AG04450 (cell line): Measurements from ENCODE around the gene BRD4. TPM values are rescaled to one million over a fixed set of nuclear protein-coding genes. Genes with fewer than 3 reads are reported as not detected.
A peak's percentile ranks its signal among the peaks of the same experiment; 100 is the strongest.

Experiments used
- CTCF ChIA-PET: fragments of 300-600, 350-600 bp; formaldehyde crosslinking; extraction: SDS; loops from one replicate; lab custom pipeline; 2022; ENCODE audit warnings: antibody characterized with exemption, inconsistent platforms; lab: Charles Lee
- POLR2A ChIA-PET: fragments of 350-600 bp; formaldehyde crosslinking; extraction: SDS; loops from one replicate; lab custom pipeline; 2021; ENCODE audit warnings: antibody characterized with exemption, inconsistent platforms; lab: Yijun Ruan, JAX
- DNase-seq: peaks from one replicate; pipeline ENCODE4 v3.0.0-alpha.2; 2011; ENCODE audit warnings: low read depth, low spot score
- H3K27ac ChIP-seq: one replicate; pipeline ENCODE4 v1.5.1; 2012; ENCODE audit warnings: low read depth, low read length, control low read depth
- H3K27me3 ChIP-seq: one replicate; pipeline ENCODE4 v1.6.0; 2012; ENCODE audit warnings: low read length; ENCODE audit not compliant: control insufficient read depth, insufficient read depth
- H3K4me3 ChIP-seq: 2 replicates; pipeline ENCODE4 v1.5.1; 2011; ENCODE audit warnings: mild to moderate bottlenecking, low read depth, low read length, control low read depth
- H3K9me3 ChIP-seq: 2 replicates; pipeline ENCODE4 v1.5.1; 2012; ENCODE audit warnings: low read length; ENCODE audit not compliant: control insufficient read depth, insufficient read depth
- polyA plus RNA-seq: library from polyadenylated mRNA; depleted of rRNA; stranded (reverse); fragments of >200 nt; gene quantifications from 2 replicates; pipeline ENCODE4 v1.2.3, GENCODE V29; 2011
- TF ChIP-seq, protein P1 (sequence below): IDR thresholded peaks from 2 replicates; pipeline ENCODE4 v1.5.1; 2011; ENCODE audit warnings: low read depth, low read length, control low read depth, inconsistent platforms

The BRD4 gene
- polyA plus RNA-seq, 1 experiment: 7.8 TPM

DNA sequence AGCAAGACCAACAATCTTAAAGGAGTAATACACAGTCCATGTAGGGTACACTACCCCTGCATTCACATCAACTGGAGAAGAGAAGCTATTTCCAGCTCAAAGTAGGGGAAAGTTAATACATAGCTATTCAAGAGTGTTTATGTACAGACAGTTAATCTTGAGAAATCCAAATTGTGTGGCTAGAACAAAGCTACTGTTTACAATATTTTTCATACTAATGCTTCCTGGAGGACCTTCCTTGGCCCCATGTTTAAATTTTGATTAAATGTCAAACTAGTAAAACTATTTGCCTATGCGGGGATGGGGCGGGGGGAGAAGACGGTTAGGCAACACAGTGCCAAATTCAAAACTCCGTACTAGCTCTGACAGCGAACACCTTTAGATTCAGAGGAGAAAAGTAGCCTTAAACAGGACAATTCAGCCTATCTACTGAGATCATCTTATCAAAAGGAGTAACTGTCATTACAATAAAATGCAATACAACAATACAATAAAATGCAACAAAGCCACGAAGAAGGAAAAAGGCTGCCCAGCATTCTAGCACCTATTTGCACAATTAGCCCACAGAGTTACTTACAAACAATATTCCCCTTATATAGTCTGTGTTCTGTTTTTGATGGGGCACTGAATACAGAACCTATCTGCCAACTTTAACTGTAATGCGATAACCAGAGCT is 29.1 kb downstream of the BRD4 start:
- Histone ChIP-seq H3K9me3 (peaks cover 6% of the 10 kb centered on the region), H3K27me3 (no peaks in the 10 kb centered on the region), H3K4me3 (no peak overlapping the region), H3K27ac (no peak overlapping the region)
- ChIA-PET CTCF (interaction anchor here (0.6 to 1.2 kb wide), 2 partner anchors 13 to 15 kb away, joined by 3 to 5 read pairs; no protein-coding TSS in a partner anchor), POLR2A (interaction anchor here (0.6 to 1.6 kb wide), 12 partner anchors 9 to 779 kb away, joined by 3 to 19 read pairs (median 4); partner anchors contain the start of gene AKAP8L)
- TF ChIP-seq, protein P1, sequence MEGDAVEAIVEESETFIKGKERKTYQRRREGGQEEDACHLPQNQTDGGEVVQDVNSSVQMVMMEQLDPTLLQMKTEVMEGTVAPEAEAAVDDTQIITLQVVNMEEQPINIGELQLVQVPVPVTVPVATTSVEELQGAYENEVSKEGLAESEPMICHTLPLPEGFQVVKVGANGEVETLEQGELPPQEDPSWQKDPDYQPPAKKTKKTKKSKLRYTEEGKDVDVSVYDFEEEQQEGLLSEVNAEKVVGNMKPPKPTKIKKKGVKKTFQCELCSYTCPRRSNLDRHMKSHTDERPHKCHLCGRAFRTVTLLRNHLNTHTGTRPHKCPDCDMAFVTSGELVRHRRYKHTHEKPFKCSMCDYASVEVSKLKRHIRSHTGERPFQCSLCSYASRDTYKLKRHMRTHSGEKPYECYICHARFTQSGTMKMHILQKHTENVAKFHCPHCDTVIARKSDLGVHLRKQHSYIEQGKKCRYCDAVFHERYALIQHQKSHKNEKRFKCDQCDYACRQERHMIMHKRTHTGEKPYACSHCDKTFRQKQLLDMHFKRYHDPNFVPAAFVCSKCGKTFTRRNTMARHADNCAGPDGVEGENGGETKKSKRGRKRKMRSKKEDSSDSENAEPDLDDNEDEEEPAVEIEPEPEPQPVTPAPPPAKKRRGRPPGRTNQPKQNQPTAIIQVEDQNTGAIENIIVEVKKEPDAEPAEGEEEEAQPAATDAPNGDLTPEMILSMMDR: no peak
- no peak for DNase-seq

DNA sequence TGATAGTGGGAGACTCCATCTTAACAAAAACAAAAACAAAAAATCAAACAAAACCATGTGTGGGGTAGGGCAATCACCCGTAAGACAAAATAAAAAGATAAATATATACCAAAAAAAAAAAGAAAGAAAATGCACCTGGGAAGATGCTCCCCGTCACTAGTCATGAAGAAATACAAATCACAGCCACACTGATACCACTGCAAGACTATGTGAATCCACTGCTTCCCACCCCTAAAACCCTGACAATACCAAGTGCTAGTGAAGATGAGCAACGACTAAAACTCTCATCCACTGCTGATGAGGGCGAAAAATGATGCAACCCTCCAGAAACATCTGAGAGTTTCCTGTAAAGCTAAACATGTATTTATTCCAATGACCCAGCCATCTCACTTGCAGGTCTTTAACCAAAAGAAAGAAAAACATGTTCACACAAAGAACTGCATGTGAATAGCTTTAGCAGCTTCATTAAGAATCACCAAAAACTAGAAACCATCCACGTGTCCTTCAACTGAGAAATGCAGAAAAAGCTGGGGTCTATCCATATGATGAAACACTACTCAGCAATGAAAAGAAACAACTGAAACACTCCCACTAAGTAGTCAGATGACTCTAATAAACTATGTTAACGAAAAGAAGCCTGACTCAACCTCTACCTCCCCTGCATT is 31.7 kb downstream of the BRD4 start:
- peak overlapping the region; percentile 68 for H3K27ac ChIP-seq
- H3K9me3 ChIP-seq: peaks cover 6% of the 10 kb centered on the region
- POLR2A ChIA-PET: interaction anchor here (0.8 kb wide), 2 partner anchors 20 to 46 kb away, joined by 3 to 4 read pairs; no protein-coding TSS in a partner anchor
- CTCF ChIA-PET: interaction anchor here (1.1 kb wide), 1 partner anchor 17 kb away, joined by 3 read pairs; no protein-coding TSS in a partner anchor
- peak; percentile 71 for DNase-seq
- TF ChIP-seq, protein P1: no peak
- no peak overlapping the region for H3K4me3 ChIP-seq
- H3K27me3 ChIP-seq: no peaks in the 10 kb centered on the region

DNA sequence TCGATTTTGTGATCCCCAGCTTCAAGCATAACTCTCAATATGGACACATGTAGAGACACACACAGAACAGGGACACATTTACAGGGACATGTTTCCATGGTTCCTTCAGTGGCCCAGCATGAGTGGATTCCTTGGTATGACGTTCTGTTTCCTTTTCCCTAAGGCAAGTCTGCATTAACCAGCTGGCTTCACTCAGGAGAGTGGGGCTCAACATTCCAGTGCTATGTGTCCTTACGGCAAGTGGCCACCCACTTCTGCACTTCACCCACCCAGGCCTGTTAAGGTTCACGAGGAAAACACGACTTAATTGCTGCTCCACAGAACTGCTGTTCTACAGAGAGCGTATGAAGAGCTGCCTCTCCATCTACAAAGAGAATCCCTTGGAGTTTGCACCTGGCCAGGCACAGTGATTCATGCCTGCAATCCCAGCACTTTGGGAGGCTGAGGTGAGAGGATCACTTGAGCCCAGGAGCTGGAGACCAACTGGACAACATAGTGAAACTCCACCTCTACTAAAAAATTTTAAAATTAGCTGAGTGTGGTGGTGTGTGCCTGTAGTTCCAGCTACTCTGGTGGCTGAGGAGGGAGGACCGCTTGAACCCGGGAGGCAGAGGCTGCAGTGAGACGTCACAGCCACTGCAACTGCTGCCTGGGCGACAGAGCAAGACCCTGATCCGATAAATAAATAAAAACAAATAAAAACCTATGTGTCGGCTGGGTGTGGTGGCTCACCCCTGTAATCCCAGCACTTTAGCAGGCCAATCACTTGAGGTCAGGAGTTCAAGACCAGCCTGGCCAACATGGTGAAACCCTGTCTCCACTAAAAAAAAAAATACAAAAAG is 32.5 kb downstream of the BRD4 start:
- ChIA-PET POLR2A (no interaction called here), CTCF (interaction anchor here (1.1 kb wide), 1 partner anchor 18 kb away, joined by 3 read pairs; no protein-coding TSS in a partner anchor)
- H3K9me3 ChIP-seq: no peaks in the 10 kb centered on the region
- peak; percentile 62 for DNase-seq
- H3K4me3 ChIP-seq: no peak overlapping the region
- TF ChIP-seq, protein P1: no peak
- H3K27me3 ChIP-seq: no peaks in the 10 kb centered on the region
- peak overlapping the region; percentile 68 for H3K27ac ChIP-seq

DNA sequence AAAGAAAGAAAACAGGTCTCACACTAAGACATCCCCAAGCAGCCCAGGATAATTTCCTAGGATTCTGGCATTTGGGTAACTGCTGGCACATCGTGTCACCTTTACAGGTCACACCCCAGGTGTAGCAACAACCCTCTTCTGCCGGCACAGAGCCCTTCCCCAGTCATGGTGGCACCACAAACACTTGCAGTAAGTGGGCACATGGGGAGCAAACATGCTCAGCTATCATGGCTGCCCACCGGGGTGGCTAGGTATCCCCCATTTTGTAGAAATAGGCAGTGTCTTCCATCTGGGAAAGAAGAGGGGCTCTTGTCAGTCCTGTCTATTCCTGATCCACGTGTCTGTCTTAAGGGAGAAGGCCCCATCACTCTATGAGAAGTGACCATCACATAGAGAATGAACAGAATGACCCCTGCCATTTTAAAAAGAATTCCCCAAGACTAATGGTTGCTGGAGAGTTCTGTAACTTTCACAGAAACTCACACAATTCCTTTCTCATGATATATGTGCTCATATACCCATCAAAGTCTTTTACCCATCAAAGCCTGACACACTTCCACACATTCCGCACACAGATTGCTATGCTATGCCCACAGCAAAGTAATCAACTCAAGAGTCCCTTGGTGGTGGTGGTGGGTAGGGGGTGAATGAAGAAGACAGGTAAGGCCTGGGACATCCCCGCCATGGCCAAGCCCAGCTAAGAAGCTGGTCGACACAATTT is 33.3 kb downstream of the BRD4 start:
- no peaks in the 10 kb centered on the region for H3K9me3 ChIP-seq
- peak overlapping the region; percentile 68 for H3K27ac ChIP-seq
- ChIA-PET CTCF (interaction anchor here (0.7 to 1.9 kb wide), 4 partner anchors 11 to 125 kb away, joined by 3 to 4 read pairs (median 3); no protein-coding TSS in a partner anchor), POLR2A (interaction anchor here (0.8 kb wide), 1 partner anchor 18 kb away, joined by 3 read pairs; no protein-coding TSS in a partner anchor)
- no peak overlapping the region for H3K4me3 ChIP-seq
- DNase-seq: no peak
- TF ChIP-seq, protein P1: no peak
- no peaks in the 10 kb centered on the region for H3K27me3 ChIP-seq
